GM21381 (cell line): ENCODE results near the gene RPN1.
A peak's percentile ranks its signal among the peaks of the same experiment; 100 is the strongest.
"Not testable (repeated sequence)": the region's sequence is repeated elsewhere in the genome, so short reads cannot be mapped to it uniquely, and the experiment has no call there.

Experiments
- ATAC-seq: cut with Tn5 transposase; IDR thresholded peaks from one replicate; pipeline ENCODE4 v1.9.1; 2021; ENCODE audit warnings: mild to moderate bottlenecking, moderate library complexity; ENCODE audit not compliant: unreplicated experiment

The RPN1 gene

DNA sequence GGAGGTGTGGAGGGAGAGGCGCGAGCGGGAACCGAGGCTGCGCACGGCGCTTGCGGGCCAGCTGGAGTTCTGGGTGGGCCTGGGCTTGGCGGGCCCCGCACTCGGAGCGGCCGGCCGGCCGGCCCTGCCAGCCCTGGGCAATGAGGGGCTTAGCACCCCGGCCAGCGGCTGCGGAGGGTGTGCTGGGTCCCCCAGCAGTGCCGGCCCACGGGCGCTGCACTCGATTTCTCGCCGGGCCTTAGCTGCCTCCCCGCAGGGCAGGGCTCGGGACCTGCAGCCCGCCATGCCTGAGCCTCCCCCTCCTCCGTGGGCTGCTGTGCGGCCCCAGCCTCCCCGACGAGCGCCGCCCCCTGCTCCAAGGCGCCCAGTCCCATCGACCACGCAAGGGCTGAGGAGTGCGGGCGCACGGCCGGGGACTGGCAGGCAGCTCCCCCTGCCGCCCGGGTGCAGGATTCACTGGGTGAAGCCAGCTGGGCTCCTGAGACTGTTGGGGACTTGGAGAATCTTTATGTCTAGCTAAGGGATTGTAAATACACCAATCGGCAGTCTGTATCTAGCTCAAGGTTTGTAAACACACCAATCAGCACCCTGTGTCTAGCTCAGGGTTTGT, 2.9 kb upstream of the RPN1 start:
- ATAC-seq: not testable (repeated sequence)

DNA sequence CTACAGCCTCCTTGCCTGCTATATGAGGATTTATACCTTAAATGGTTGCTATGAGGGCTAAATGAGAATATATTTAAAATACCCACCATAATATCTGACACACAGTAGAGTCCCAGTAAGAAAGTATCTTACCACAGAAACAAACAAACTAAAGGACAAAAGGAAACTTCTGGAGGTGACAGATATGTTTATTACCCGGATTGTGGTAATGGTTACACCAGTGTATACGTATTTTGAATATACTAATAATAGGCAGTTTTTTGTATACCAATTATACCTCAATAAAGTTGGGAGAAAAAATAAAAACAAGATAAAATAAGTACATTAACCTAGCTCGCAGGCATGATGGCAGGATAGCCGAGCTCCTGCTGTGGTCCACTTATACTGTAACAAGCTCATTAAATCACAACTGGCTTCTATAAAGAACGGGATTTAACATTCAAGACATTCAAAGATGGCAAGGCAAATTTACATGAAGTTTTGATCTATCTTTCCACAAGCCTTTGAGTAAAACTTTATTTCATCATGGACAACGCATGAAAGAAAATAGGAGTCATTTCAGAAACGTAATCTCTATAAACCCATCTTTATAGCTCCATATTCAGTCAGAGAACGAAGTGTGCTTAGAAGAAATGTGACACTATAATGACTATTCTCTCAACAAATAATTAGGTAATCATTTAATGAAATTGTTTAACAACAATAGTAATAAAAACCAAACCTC, 1.5 kb downstream of the RPN1 start:
- no peak for ATAC-seq

DNA sequence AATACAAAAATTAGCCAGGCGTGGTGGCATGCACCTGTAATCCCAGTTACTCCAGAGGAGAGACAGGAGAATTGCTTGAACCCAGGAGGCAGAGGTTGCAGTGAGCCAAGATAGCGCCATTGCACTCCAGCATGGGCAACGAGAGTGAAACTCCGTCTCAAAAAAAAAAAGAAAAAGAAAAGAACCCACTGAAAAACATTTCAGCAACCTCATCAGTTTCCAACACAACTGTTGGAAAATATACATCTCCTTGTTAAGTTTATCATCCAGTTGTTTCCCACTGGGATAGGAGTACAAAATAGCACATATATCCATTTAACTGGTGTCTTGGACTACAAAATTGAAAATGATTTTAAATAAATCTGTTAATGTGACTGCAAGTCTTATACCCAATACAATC, 2.2 kb downstream of the RPN1 start:
- no peak for ATAC-seq

DNA sequence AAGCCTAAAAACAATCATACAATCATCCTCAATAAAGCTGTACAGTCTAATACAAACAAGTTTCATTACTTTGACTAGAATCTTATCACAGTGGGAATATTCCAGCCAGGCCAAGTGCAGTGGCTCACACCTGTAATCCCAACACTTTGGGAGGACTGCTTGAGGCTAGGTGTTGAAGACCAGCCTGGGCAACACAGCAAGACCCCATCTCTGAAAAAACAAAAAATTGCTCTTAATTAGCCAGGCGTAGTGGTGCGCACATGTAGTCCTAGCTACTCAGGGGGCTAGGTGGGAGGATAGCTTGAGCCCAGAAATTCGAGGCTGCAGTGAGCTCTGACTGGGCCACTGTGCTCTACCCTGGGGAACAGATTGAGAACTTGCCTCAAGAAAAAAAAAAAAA, 3.3 kb downstream of the RPN1 start:
- no peak for ATAC-seq

DNA sequence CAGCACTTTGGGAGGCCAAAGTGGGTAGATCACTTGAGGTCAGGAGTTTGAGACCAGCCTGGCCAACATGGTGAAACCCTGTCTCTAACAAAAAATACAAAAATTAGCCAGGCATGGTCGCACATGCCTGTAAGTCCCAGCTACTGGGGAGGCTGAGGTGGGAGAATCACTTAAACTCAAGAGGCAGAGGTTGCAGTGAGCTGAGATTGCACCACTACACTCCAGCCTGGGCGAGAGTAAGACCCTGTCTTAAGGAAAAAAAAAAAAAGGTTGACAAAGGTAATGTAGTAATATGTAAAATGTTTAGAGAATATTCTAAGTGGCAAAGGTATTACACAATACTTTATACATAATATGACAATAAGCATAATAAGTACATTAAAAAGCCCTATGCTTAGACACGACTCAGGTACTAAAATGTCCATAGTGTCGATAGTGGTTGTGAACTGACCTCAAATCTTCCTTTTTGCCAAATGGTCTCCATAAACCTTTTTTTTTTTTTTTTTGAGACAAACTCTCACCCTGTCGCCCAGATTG, 16.5 kb downstream of the RPN1 start:
- no peak for ATAC-seq

DNA sequence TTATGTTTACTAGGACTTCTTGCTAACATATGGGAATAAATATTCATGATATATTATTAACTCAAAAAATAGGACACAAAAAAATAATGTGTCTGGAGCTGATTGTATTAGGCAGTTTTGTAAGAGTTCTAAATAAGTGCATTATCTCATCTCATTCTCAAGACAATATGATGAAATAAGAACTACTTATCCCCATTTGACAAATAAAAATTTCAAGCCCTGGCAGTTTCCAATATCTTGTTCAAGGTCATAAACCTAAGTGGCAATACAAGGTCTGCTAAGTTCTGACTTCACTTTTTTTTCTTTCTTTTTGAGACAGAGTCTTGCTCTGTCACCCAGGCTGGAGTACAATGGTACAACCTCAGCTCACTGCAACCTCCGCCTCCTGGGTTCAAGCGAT, 18.3 kb downstream of the RPN1 start:
- ATAC-seq: no peak

DNA sequence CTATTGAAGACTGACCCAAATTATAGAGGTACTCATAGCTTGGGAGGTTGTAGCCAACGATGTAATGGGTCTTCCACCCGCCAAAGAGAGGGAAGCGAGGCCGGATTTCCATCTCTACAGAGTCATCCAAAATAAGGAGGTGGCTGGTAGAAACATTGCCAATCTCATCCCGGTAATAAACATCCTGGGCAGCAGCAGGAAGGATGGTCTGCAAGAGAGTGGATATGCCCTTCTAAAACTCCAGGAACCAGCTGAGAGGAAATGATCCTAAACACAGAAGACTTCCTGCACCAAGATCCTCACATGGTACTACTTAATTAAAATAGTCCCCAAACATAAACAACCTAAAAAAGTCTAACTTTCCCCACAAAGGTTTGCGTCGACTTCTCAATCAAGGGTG, 20.7 kb downstream of the RPN1 start:
- no peak for ATAC-seq

DNA sequence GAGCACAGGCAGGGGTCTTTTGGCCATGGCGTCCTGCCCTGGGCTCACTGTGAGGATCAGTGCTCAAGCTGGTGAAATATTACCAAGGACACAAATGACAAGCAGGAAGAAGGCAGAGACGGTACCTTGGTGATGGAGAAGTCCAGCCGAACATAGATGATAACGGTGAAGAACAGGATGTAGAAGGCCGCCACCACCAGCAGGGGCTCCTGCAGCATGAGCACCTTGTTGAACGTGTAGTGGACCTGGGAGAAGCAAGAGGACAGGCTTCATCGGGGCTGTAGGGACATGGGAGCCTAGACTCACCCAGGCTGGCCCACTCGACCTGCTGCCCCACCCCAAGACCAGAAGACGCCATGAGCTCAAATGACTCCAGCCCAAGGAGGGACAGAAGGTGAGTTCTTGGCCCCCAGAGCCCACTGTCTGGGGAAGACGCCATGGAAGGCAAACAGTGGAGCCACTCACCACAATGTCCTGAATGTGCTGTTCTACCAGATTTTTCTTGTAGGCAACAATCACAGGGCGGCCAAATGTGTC, 25.1 kb downstream of the RPN1 start:
- no peak for ATAC-seq

DNA sequence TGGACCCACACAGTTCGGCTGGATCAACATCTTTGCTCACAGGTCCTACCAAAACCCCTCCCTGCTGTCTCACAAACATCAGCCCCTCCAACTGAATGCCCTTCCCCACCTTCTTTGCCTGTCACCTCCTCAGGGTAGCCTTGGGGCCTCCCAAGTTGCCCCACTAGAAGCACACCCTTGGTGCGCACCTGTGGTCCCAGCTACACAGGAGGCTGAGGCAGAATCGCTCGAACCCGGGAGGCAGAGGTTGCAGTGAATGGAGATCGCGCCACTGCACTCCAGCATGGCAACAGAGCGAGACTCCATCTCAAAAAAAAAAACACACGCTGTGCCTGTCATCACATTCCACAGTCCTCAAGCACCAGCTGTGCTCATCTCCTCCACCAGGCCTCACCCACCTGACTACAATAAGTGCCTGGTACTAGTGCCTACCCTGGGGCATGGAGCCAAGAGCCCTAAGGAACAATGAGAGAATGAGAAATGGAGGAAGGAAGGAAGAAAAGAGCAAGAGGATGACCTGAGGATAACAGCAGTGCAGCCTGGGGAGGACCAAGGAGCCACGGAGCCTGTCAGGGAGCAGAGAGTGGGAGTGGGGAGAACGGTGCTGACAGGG, 26.0 kb downstream of the RPN1 start:
- ATAC-seq: no peak

DNA sequence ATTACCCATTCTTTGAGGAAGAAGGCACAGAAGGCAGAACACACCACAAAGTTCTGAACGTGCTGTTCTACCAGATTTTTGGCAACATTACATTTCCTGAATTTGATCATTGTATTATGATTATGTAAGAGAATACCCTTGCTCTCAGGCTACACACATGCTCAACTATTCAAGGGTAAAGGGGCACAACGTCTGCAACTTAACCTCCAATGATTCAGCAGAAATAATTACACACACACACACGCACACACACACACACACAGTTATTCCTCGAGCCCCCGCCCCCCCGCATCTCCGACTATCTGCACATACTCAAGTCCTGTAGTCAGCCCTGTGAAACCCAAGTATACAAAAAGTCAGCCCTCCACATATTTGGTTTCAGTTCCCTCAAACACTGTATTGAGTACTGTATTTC, 26.8 kb downstream of the RPN1 start:
- no peak for ATAC-seq

DNA sequence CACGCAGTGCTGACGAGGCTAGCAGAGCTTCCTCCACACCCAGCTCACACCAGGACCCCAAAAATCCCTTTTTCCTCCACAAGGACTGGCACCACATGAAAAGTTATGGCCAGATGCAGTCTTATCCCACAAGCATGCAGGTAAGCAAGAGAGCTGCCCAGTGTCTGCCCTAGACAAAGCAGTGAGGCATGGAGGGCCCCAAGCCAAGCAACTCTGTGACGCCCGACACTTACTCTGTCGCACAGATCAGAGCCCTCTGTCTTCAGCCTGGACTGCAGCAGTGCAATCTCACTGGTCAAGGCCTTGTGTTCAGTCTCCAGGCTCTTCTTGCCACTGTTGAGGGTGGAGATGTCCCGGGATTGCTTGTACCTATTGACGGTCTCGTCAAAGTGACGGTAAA, 28.7 kb downstream of the RPN1 start:
- ATAC-seq: no peak

DNA sequence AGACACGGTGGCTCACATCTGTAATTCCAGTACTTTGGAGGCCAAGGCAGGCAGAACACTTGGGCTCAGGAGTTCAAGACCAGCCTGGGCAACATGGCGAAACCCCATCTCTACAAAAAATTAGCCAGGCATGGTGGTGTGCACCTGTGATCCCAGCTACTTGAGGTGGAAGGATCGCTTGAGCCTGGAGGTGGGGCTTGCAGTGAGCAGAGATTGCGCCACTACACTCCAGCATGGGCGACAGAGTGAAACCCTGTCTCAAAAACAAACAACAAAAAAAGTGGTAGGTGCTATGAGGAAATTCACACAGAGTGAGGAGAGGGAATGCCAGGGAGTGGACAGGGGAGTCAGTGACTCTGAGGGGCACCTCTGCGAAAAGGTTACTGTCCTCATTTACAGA, 29.4 kb downstream of the RPN1 start:
- no peak for ATAC-seq

DNA sequence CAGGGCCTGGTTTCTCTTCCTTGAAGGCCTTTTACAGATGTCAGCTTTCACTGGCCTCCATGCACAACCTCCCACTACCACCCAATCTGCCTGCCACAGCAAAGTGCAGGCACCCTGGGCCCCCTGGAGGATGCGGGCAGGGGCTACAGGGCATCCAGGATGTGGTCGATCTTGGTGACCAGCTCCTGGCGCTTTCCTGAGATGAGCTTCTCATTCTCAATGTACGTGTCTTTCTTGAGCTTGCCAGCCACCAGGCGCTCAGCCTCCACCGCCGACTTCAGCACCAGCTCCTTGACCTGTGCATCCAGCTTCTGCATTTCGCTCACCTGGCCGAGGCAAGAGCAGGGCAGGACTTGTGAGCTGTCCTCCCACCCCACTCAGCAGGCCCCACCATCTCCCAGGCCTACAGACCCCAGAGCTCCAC, 30.3 kb downstream of the RPN1 start:
- ATAC-seq: no peak

DNA sequence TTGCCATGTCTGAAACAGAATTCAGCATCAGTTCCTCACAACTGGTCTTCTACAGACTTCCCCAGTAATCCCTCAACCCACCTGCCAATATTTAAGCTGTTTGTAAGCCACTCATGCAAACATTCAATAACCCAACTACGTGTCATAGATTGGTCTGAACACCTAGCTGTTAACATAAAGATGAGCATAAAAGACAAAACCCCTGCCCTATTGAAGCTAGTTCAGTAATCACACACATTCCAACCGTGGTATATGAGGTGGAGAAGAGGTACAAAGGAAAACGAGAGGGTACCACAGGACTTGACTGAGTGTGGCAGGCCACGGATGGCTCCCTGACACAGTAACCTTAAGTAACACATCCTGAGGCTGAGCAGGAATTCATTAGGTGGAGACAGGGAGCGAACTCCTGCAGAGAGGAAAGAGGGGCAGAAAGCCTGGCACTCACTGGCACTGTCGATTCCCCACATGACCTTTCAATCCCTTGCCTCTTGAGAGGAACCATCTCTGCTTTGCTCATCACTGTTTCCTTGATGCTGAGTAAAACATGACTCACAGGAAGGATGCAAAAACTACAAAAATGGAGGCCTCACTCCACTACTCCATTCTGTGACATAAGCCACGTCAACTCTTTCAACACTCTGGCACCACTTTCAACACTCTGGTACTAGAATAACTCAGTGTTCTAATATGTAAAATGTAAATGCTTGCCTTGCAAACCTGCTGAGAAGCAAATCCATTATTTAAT, 31.3 kb downstream of the RPN1 start:
- ATAC-seq: no peak

DNA sequence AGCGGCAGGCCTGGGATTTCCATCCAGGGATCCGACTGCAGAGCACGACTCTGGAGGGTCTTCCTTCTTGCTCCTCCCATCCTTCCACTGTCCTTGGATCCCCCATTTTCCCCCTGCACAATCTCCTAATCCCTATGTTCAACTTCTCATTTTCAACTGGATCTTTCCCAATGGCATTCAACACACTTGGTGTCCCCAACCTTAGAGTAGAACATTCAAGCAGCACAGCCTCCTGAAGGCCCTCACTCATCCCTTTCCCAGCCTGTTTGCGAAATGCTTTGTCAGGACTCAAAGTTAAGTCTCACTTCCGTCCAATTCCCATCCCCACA, 32.3 kb downstream of the RPN1 start:
- ATAC-seq: no peak

DNA sequence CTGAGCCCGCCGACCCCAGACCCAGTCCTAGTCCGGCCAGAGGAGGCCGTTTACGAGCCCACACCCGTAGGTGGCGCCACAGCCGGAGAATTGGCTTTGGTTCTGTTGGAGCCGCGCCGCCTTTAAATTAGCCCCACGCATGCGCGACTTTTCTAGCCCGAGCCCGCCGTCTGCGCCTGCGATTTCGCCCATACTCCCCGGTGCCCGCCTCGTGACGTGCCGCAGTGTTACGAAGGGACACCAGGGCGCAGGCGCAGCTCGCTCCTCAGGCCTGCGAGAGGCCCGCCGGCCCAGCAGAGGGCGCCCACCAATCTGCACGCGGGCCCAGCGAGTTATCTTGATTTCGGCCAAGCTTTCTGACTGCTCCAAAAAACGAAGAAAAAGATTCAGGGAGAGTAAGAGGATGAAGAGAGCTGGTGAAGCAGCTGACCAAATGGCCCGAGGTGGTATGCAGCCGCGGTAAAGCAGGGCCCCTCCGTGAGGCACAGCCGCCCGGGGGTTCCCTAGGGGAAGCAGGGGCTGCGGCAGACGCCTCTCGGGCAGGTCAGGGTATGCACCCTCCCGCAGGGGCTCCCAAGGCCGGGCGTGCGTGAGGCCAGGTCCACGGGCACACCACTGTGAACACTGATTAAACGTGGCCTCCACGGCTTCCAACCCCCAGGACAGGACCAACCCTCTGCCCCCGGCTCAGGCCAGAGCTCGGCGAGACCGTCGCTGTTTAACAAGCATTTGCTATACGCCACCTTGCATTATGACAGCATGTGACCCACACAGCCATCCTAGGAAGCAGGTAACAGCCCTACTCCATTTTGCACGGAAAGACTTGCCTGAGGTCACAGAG, 32.8 kb downstream of the RPN1 start:
- peak; percentile 93 for ATAC-seq

DNA sequence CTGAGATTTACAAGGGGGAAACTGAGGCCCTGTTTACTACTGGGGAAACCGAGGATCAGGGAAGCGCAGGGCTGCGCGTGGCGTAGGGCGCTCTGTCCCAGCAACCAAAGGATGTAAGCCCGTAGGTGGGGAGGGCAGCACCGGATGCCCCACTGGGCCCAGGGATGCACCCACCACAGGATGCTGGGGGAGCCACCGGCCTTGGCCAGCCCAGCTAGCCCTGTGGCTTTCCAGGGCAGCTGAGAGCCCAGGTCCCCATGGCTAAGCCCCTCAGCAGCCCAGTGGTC, 33.4 kb downstream of the RPN1 start:
- no peak for ATAC-seq

DNA sequence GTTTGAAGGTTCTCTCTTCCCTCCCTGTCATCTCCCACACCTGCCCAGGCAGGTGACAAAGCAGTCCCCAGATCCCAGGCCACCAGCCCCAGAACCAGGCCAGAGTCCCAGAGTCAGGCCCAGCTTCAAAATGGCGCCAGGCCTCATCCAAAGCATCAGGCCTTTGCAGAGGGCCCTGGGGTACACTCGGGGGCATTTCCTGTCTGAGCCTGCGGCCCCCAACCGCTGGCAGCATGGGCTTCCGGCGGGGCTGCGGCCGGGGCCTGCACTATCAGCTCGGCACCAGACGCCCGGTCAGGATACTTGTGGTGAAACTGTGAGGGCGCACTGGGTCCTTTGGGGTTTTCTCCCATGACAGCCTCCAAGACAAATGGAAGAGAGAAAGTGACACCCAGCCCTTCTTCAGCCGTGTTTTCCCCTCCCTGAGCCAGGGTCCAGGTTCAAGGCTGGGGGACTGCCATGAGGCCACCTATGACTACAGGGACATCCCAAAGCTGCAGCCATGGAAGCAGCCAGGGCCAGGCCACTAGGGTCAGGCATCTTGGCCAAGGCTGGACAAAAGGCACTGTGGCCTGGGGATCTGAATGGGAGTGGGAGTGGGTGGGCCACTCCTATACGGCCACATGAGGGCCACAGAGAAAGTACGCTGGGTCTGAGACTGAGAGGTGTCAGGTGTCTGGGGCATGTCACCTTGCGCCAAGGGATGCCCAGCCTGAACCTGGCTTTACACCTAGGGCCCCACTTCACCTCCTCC, 33.9 kb downstream of the RPN1 start:
- no peak for ATAC-seq

DNA sequence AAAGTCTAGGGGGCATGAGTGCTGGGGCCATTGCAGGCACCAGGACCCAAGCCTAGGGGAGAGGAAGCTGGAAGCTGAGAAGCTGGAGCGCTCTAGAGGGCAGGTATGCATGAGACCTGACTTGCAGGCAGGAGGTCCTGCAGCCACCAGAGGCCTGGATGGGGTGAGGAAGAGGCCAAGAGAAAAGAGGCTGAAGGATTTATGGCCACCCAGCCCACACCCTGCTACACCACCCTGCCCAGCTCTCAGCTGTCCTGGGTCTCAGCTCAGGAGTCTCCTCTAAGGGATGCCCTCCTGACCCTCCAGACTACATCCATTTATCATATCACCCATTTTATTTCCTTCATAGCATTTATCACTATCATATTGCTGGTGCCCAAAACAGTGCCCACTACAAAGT, 36.5 kb downstream of the RPN1 start:
- ATAC-seq: no peak
